ENCODE data around the gene NANP.
A peak's percentile ranks its signal among the peaks of the same experiment; 100 is the strongest.
"Not testable (repeated sequence)": the region's sequence is repeated elsewhere in the genome, so short reads cannot be mapped to it uniquely, and the experiment has no call there.

The NANP gene, protein sequence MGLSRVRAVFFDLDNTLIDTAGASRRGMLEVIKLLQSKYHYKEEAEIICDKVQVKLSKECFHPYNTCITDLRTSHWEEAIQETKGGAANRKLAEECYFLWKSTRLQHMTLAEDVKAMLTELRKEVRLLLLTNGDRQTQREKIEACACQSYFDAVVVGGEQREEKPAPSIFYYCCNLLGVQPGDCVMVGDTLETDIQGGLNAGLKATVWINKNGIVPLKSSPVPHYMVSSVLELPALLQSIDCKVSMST

DNA sequence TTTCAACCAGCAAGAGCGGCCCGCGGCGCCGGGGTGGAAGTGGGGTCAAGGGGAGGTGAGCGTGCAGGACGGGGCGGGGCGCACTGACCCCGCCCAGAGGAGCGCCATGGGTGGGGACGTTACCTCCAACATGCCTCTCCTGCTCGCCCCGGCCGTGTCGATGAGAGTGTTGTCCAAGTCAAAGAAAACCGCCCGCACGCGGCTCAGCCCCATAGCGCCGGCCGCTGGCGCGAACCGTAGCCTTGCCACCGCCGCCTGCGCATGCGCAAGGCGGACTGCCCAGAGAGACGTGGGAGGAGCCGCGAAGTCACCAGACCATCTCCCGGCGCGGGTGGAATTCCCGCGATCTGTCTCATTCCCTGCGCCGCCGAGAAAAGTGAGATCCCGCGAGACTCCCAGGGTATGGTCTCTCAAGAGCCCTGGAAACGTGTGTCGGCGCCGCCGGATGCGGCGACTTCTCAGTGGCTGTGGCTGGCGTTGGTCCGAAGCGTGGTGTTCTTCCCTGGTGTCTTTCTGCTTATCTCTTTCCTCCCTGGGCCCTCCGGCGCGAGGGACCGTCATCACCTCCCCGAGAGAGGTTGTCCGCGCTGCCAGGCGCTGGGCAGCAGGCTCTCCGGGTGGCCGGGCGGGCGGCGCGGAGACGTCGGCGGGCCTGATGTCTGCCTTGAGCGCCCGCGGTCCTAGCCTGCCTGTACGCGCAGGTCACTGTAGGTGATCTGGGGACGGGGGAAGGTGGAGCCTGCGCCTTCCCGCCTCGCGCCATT, at the start of gene NANP:
NANP (minus strand) TSS at position 279 of the 764 bp plus-strand sequence; CDS start at position 213, 66 bp downstream.
- DNase-seq, result peak; percentile 93

DNA sequence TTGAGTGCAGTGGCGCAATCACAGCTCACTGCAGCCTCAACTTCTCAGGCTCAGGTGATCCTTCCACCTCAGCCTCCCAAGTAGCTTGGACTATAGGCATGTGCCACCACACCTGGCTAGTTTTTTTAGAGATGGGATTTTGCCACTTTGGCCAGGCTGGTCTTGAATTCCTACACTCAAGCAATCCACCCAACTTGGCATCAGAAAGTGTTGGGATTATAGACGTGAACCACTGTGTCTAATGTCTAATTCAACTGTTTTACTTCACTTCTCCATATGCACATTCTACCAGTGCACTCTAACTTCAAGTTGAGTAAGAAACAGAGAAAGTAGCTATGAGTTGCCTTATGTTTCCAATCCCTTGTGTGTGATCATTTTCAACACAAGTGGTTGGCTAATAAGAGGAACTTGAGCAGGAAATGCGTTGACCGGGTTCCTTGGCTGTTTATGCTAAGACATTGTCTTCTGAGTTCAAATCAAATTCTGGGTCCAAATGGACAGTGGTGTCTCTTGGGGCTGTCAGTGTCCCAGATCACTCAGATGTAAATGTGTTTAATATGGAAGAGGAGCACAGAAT, 48.9 kb upstream of the NANP start:
- no peak for DNase-seq

DNA sequence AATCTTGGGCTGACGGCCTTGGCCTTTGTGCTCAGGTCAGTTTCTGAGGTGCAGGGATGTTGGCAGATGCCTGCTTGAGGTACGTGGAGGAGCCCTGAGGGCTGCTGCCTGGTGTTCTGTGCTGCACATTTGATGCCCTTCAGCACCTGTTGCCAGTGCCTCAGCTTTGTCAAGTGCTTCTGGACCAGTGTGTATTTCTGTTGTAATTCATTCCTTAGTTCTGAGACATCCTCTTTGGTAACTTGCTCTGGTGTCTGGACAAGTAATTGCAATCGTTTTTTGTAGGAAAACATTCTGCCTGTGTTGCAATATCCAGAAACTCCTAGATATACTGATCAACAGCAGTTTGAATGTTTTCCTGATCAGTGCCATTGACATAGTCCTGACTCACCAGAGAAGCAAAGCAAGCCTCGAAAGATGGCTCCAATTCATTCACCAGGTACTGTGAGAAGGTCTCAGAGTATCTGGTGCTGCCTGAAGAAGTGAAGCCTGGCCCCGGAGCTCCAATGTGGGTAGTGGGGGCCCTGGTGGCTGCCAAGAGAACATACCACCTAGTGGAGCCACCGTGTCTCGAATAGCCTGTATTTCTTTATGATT, 46.1 kb upstream of the NANP start:
- no peak for DNase-seq

DNA sequence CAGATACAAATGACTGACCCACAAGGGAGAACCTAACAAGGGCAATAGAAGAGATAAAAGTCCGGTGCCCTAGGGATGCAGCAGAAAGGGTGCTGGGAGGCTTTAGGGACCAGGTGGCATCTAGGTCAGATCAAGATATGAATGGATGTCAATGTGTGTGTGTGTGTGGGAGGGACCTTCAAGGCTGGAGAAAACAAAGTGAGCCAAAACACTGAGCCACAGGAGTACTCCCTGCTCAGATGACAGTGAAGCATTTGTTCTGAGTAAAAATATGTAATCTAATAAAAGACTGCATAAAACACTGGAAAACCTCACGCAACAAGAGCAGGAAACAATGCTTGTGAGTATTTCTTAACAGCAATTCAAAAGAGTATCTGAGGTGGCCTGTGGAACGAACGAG, 44.6 kb upstream of the NANP start:
- DNase-seq, result no peak

DNA sequence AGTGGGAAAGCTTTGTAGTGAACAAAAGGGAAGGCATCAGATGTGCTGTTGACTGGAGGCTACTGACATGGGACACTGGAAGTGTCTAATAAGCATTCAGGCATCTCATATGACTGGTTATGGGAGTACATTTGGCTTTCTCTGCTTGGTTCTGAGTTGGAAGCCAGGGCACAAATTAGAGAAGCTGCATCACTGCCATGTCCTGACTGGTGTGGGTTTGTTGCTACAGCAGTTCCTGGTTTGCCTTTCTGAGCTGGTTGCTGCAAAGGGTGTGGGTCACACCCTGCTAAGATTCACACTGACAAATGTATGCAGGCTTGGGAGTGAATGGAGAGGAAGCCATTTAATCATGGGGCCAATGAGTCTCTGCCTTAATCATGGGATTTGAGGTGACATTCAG, 36.2 kb upstream of the NANP start:
- no peak for DNase-seq

DNA sequence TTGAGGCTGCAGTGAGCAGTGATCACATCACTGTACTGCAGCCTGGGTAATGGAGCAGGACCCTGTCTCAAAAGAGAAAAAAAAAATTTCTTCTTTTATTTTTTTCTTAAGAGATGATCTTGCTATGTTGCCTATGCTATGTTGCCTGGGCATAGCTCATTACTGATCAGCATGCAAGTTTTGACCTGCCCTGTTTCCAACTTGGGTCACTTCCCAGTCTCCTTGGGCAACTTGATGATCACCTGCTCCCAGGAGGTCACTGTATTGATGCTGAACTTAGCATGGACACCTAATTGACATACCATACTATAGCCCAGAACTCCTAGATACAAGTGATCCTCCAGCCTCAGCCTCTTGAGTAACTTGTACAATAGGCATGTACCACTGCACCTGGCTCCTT, 30.7 kb upstream of the NANP start:
- no peak for DNase-seq

DNA sequence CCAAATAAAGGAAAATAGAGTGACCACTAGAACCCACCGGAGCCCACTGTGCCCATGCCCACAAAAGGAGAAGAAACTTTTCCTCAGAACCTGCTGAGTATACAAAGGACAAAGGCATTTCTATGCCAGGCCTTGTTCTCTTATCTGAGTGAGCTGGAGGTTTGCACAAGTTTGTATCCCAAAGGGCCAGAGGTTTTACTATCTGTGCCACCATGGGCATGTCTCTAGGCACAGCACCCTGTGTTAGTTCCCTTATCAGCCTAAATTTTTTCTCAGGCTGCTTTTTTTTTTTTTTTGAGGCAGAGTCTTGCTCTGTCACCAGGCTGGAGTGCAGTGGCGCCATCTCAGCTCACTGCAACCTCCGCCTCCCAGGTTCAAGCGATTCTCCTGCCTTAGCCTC, 29.1 kb upstream of the NANP start:
- not testable (repeated sequence) for DNase-seq

DNA sequence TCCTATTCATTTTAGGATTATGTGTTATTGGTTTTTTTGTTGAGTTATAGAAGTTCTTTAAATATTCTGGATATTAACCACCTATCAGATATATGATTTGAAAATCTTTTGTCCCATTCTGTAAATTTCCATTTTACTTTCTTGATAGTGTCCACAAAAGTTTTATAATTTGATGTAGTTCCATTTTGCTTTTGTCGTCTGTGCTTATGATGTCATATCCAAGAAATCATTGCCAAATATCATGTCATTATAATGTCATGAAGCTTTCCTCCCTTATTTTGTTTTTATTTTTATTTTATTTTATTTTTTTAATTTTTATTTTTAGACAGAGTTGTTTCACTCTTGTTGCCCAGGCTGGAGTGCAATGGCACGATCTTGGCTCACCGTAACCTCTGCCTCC, 21.0 kb upstream of the NANP start:
- no peak for DNase-seq

DNA sequence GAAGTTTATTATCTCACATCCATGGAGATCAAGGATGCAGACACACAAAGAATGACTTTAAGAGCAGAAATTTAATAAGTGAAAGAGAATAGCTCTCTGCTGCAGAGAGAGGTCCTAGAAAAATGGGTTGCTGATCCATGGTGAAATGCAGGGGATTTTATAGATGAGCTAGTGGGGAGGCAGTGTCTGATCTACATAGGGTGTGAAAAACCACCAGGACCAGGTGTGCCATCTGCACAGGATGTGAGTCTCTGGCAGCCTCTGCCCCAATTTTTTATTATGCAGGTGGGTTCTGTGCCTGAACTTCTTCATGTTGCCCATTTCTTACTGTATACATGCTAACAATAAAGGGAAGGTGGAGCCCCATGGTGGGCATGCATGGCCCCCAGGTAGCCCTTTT, 19.9 kb upstream of the NANP start:
- no peak for DNase-seq

DNA sequence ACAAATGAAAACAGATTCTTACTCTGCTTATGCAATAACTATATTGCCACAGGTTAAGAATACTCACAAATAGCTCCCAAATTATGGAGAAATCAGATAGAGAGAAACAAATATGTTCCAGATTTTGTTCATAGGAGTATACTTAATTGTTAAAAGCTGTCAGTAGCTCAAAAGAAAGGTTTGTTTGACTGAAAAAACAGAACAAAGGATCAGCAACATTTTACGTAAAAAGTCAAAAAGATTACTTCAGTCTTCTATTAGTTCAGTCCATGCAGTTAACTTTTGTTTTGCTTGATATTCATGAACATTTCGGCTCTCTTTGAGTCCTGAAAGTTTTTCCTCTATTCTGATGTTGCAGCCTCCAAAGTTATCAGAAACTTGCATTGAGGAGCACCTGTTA, 13.4 kb upstream of the NANP start:
- DNase-seq, result no peak

DNA sequence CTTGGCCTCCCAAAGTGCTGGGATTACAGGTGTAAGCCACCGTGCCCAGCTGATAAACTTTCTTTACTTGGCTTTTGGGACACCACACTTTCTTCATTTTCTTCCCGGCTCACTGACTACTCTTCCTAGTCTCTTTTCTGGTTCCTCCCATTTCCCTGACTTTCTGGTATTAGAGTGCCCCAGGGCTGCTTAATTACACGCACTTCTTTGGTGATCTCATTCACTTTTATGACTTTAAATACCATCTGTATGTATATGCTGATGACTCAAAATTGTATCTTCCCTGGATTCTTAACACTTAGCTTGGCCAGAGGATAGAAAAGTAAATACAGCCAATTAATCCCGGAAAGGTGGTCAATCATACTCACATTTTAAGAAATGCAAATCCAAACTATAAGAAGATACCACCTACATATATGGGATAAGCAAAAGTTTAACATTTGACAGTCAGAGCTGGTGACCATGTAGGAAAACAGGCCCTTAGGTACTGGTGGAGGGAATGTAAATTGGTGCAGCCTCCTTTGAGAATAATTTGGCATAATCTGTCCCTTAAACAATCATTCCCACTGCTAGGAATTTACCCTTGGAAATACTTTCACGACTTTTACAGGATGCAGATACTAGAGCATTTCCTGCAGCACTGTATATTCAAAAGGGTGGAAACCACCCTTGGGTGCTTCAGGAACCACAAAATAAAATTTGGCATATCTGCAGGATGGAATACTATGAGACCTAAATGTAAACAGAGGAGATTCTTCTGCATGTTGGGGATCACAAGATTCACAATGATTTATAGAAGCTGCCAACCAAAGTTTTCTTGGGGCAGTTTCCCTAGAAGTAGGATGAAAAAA, 9.4 kb upstream of the NANP start:
- DNase-seq, result no peak

DNA sequence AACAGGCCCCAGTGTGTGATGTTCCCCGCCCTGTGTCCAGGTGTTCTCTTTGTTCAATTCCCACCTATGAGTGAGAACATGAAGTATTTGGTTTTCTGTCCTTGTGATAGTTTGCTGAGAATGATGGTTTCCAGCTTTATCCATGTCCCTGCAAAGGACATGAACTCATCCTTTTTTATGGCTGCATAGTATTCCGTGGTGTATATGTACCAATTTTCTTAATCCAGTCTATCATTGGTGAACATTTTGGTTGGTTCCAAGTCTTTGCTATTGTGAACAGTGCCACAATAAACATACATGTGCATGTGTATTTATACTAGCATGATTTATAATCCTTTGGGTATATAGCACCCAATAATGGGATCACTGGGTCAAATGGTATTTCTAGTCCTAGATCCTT, 6.8 kb upstream of the NANP start:
- not testable (repeated sequence) for DNase-seq

DNA sequence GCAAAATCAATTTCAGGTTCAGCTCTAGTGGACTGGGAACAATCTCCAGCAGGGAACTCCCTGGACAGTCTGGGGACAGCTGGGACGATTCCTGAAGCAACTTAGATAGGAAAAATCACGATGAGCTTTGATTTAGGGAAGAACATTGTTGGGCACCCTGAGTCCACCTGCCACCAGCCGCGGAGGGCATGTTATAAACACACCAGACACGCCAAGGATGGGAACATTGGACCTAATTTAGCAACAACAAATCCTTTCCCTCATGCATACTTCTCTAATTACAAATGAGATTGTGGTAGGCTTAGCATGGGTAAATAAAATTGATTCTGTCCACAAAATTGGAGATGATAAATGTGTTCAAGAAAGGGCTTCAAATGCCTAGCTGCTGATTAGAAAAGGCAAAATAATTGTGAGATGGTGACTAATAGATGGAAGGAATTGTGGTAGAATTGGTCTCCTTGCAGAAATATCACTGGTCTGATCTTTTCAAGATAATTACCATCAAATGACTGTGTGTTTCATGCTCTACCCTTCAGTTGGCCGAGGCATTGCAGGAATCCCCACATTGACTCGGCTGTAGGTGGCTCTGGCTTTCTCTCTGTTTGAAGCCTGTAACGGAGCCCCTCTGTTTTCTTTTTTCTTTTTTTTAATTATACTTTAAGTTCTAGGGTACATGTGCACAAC, 6.1 kb upstream of the NANP start:
- DNase-seq, result no peak

DNA sequence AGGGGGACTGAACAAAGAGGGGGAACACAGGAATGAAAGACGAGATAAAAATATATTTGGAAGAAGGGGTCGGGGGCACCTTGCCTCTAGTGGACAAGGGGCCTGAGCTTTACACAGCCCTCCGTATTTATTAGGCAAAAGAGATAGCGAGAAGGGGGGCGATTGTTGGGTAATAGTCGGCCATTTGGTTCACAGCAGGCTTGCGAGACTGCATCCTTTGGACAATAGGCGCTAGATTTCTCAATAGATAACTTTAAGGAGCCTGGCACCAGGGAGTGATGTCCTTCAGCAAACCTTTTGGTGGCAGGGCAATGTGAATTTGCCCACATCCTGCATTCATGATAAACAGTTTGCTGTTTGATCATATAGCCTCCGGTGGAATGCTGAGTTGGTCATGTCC, 3.0 kb upstream of the NANP start:
- no peak for DNase-seq

DNA sequence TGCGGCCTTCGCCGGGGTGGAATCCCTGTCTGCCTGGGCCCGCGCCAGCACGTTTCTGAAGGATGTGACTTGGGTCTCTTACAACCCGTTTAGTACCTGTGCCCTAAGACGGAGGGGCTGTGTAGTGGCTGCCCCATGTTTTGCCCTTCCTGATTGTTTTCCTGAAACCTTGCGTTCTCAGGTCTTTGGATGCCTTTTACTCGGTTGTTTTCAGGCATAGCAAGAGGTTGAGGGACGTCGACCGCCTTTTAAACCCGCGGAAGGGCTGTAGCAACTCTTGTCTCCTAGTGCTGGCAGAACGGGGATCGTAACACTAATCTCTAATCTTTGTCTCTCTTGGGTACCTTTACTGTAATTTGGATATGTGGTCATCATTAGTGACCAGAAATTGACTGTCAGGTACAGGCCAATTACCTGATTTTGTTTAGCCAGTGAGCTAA, 706 bp upstream of the NANP start:
- peak; percentile 50 for DNase-seq

DNA sequence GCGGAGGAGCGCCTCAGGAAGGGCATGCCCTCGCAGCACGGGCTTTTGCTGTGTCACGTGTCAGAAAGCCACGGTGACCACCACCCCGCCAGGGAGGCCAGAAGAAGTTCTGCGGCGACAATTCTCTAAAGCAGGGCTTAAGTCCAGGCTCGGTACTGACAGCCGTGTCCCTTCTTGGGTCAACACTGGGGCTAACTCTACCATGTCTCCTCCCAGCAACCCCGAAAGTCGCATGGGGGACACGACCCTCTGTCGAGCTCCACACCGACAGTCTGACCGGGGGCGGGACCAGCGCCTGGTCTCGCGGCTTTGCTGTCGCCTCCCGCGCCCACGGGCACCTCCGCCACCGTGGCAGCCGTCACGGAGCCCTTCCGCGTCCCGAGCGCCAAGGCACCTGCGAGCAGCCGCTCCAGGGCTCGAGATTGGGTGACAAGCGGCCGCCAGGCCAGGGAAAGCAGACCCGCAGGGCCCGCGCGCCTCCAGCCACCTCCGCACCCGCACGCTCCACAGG, 534 bp downstream of the NANP start:
- peak; percentile 28 for DNase-seq

DNA sequence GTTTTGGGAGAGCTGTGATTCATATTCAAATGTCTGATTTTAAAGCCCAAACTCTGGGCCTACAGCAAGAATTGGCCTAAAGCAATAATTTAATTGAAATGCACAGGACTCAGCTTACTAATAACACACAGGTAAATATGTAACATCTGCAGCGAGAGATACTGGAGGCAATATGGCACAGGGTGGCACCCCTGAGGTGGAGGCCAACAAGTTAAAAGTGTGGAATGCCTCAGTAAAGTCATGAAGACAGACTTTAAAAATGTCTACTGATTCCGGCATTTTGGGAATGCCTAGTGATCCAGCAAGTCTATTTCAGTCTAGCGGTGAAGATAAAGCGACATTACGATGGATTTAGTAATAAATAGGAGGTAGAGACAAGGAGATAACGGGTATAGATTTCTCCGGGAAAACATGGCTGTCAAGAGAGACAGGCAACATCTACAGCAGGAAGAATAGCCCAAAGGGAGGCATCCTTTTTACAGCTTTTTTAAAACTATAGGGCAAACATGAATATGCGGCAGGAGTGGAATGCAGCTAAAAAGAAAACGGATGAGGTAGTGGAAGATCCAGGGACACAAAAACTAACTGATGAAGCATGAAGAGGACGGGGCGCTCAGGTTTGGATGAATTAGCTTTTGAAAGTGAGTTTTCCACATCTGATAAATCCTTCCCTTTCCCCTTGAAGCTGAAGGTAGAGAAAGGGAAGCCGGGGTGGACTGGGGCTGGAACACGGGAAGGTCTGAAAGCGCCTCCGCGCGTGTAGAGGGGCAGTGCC, 1.2 kb downstream of the NANP start:
- DNase-seq, result no peak

DNA sequence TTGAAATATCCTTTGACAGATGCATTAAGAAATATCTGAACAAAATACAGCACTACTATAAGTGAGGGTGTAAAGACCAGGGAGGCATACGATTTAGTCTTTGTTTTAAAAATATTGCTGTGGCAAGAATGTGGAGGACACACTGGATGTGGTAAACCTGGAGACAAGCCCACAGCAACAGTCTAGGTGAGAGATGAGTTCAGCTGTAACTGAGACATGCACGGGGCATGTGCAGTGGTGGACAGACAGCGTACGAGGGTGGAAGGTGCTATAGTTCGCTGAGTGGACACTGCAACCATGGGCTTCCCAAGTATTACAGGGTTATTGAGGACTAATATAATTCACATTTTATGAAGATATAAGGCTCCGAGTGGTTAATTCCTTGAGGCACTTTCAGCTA, 1.8 kb downstream of the NANP start:
- no peak for DNase-seq

DNA sequence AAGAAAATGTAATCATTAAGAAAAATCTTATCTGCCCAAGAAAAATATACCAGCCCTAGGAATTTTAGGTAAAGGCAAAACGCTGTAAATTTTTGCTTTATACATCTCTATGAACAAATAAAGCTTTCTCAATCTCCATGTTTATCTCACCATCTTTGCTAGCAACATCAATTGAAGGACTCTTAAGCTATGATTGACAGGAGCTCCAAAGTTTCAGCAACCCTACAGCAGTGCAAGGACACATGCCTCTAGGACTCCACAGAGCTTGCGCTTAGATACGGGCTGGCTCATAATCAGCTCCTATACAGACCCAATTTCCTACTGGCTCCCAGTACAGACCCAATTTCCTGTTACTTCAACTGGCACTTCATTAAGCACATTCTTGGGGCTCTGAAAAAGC, 4.3 kb downstream of the NANP start:
- no peak for DNase-seq

DNA sequence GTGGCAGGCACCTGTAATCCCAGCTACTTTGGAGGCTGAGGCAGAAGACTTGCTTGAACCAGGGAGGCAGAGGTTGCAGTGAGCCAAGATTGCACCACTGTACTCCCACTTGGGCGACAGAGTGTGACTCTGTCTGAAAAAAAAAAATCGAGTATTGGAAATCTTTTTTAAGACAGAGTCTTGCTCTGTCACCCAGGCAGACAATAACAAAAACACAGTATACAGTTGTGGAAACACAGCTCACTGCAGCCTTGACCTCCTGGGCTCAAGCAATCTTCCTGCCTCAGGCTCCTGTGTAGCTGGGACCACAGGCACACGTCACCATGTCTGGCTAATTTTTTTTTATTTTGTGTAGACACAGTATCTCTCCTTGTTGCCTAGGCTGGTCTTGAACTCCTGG, 15.0 kb downstream of the NANP start:
- no peak for DNase-seq

DNA sequence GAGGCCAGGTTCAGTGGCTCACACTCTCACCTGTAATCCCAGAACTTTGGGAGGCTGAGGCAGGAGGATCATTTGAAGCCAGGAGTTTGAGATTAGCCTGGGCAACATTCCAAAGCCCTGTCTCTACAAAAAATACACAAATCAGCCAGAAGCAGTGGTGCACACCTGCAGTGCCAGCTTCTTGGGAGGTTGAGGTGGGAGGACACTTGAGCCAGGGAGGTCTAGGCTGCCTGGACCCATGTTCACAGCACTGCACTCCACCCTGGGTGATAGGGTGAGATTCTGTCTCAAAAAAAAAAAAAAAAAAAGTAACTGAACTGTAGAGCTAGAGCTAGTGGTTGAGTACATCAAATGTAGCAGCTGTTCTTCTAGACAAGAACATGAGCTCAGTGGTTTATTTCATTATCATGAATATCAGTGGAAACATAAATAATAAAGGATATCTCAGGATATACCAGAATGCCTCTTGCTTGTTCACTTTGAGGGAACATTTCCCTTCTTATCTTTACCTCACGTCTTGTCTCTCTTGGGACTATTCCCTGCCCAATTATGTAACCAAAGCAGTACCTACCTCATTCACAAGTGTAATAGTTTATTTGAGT, 17.6 kb downstream of the NANP start:
- no peak for DNase-seq
